SKM-1 (cell line): Measurements from ENCODE around the gene POU2AF2.
"Not testable (repeated sequence)": the region's sequence is repeated elsewhere in the genome, so short reads cannot be mapped to it uniquely, and the experiment has no call there.

Experiments used
- DNase-seq: peaks from one replicate; lab custom pipeline; 2025; ENCODE audit not compliant: unreplicated experiment; lab: John Stamatoyannopoulos, UW

POU2AF2 gene, protein sequence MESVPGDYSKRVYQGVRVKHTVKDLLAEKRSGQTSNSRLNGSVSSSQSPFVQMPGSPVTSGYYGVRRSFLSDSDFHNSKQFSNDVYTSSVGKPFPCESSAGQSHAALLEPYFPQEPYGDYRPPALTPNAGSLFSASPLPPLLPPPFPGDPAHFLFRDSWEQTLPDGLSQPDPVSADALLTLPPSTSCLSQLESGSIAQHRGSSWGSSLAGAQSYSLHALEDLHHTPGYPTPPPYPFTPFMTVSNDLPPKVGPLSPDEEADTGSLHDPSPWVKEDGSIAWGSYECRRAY

DNA sequence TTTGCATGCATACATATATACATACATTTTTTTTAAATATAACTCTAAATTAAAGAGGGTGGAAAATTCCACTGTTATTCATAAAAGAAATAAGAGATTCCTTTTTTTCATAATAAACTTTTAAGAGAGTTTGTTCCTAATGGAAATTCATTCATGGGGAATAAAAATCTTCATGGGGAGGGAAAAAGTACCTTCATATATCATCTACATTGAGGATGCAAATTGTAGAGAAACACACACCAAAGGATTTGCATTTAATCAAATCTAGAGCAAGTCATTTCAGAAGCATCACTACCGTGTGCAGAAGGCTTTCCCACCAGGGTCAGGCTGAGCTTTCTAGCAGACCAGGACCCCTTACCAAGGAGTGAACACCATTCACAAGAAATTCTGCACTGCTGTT, at the start of gene POU2AF2:
Gene POU2AF2, plus strand, starts transcription at position 301 of the 400 bp plus-strand sequence. CDS start 129 bp downstream, outside the sequence.
- DNase-seq: no peak

DNA sequence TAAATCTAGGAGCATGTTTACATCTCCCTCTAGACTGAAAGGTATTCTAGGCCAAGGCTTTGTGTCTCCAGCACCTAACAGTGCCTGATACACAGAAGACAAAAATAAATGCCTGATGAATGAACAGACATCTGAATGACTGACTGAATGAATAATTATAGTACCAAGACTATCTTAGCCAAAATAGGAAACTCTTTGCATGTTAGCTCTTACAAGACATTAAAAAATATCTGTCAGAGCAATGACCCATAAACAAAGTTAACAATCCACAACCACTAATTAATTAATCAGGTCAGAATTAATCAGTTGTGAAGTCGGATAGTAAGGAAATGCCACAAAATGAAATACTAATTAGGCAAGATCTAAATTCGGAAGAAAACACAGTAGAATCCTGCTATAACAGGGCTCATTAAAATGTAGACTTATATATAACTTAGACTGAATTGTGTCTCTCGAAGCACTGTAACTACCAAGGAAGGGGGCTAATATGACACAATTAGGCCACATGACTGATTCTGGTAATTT, 45.5 kb upstream of the POU2AF2 start:
- DNase-seq: no peak

DNA sequence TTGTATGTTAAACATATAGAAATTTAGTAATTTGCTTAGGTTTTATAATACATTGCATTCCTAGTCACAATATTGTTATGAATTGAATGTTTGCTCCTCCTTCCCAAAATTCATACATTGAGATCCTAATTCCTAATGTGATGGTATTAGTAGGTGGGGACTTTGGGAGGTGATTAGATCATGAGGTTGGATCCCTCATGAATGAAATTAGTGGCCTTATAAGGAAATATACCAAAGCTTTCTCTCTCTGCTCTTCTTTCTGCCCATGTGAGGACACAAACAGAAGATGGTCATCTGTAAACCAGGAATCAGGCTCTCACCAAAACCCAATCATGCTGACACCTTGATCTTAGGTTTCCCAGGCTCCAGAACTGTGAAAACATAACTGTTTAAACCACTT, 41.3 kb upstream of the POU2AF2 start:
- no peak for DNase-seq

DNA sequence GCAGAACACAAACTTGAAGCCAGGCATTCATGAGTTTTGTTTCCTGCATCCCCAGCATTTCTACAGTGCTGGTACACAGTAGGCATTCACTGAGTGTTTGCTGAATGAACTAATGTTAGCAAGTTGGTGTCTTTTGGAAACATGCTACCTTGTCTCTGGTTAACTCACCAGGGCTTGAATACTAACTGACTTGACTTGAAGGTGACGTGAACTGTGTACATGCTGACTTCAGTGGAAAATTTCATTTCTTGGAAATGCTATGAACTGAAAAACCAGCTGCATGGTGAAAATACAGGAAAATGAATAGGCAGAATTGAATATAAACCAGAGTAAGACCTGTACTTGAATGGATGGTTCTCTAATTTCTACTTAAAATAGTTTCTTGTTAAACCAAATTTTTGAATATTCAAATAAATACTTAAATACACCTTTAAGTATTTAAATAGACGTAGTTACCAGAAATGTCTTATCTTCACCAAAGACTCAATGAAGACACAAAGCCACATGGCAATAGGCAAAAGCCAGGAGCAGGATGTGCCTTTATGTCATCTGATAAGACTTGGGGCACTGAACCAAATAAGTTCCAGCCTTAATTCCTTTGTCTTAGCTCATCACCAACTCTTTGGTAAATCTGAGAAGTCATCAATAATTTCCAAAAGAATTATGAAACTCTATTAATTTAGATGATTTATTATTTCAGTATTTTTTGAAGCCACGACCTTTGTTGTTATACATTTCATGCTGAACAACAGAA, 39.7 kb upstream of the POU2AF2 start:
- DNase-seq: no peak

DNA sequence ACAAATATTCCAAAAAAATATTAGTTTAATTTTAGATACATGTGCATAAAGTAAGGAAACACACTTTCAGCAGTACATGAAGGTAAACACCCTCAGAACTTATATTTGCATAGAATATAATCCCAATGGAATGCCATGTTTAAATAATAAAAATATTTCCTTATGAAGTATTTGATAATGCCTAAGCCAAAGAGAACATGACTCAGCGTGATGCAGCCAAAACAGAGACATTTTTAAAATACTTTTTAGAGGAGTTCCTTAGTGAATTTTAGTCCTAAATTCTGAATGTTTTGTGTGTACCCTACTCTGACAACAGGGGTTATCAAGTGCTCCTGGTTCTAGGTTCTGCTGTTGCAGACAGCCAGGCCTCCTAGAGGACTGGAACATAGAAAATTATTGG, 39.1 kb upstream of the POU2AF2 start:
- DNase-seq: no peak

DNA sequence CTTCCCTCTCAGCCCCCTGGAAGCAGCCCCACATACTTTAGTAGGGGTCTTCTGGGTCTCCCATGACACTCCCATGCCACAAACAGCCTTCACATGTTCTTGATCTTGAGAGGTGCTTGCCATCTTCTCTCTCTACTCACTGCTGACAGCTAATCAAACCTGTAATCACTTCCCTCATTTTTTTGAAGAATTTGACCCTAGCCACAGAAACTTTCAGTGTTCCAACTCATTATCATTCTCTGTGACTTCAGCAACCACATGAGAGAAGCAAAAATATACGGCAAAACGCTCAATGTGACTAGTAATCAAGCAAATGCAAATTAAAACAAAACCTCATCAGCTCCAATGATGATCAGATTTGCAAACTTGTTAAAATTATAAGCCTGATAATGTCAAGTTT, 38.3 kb upstream of the POU2AF2 start:
- DNase-seq: no peak

DNA sequence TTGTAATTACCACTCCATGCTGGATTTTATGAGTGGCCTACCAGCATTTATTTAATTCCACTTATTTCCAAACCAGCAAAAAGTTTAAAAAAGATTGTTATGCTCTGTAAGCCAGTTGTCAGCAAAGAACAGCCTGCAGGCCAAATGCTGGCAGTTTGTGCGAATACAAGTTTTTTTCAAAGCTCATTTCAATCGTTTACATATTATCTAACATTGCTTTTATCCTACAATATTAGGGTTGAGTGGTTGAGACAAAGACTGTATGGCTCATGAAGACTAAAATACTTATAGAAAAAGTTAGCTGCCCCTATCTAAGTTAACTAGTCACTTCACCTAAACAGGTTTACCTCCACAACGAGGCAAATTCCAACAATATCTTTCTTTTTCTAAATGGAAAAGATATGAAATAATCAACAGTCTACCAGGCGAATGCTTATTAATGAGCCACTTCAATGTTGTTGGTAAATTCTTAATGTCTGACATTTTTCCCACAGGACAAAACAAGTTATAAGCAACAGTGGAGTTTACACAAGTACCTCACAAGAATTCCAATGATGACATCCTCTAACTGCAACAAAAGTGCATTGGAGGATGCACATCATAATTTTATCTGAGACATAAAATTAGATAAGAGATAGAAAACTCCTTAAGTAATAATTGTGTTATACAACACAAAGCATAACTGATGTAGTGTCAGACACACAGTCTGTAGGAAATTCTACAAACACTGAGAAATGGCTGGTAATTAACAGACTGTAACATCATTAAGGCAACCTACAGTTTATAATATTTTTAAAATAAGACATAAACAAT, 35.8 kb upstream of the POU2AF2 start:
- DNase-seq: no peak

DNA sequence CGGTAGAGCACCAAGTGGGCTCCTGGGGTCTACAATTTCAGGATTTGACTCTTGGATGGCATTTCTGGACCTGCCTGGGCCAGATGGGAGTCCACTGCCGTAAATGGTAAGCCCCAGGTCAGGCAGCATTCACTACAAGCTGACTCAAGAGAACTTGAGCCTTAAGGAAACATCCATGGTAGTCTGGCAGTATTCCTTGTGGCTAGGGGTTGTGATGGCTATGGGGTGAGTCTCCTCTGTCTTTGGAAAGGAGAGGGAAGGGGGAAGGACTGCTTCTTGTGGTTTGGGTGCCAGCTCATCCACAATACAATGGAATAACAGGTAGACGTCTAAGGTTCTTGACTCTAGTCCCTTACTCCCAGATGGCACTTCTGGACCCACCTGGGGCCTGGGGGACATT, 32.3 kb upstream of the POU2AF2 start:
- DNase-seq: no peak

DNA sequence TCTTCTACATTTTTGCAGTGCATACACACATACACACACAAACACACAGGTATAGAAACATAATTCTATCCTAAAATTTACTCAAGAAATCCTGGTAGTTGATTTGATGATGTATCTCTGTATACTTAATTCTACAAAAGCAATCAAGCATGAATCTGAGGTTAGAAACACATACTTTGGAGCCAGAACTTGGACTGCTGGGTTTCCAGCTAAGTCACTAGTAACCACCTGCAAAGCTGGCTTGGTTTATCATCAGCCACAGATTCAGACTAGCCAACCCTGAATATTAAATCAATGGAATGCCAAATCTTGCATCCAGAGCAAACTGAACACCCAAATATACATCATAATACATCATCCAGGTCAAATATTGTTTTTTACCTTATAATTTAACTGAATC, 24.8 kb upstream of the POU2AF2 start:
- DNase-seq: no peak

DNA sequence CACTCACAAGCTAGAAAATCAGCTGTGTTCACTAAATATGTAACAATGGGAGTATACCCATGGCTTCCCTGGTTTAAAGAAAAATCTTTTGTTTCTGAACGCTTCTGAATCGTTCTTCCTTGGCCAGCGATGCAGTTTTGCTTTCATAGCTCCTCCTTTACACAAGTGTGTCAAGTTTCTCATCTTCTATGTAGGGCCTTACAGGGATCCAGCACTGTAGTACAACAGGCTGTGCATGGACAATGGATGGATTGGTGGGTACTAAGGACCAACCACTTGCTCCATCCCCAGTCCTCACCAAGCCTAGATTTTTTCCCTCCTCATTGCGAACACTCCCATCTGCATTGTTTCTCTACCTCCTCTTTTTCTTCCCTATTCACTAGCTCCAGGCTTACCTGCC, 24.3 kb upstream of the POU2AF2 start:
- no peak for DNase-seq

DNA sequence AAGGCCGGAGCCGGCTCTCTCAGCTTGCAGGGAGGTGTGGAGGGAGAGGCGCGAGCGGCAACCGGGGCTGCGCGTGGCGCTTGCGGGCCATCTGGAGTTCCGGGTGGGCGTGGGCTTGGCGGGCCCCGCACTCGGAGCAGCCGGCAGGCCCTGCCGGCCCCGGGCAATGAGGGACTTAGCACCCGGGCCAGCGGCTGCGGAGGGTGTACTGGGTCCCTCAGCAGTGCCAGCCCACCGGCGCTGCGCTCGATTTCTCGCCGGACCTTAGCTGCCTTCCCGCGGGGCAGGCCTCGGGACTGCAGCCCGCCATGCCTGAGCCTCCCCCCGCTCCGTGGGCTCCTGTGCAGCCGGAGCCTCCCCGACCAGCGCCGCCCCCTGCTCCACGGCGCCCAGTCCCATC, 23.6 kb upstream of the POU2AF2 start:
- DNase-seq: not testable (repeated sequence)

DNA sequence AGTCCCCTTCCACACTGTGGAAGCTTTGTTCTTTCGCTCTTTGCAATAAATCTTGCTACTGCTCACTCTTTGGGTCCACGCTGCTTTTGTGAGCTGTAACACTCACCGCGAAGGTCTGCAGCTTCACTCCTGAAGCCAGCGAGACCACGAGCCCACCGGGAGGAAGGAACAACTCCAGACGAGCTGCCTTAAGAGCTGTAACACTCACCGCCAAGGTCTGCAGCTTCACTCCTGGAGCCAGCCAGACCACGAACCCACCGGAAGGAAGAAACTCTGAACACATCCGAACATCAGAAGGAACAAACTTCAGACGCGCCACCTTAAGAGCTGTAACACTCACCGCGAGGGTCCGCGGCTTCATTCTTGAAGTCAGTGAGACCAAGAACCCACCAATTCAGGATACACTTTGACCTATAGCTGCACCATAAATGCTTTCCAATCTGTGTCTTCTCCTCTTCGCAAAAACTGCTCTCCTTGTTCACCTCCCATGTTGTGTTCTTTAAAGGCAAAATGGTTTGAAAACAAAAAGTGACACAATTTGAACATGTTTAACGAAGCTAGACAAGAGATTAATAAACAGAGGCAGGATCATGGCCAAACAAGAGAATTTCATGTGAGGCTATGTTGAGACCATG, 22.6 kb upstream of the POU2AF2 start:
- not testable (repeated sequence) for DNase-seq

DNA sequence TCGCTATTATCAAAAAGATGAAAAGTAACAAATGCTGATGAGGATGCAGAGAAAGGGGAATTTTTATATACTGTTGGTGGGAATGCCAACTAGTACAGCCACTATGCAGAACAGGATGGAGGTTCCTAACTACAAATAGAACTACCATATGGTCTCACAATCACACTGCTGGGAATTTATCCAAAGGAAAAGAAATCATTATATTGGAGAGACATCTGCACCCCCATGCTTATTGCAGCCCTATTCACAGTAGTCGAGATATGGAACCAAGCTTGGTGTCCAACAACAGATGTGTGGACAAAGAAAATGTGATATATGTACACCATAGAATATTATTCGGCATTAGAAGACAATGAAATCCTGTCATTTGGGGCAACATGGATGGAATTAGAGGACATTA, 19.6 kb upstream of the POU2AF2 start:
- DNase-seq: no peak

DNA sequence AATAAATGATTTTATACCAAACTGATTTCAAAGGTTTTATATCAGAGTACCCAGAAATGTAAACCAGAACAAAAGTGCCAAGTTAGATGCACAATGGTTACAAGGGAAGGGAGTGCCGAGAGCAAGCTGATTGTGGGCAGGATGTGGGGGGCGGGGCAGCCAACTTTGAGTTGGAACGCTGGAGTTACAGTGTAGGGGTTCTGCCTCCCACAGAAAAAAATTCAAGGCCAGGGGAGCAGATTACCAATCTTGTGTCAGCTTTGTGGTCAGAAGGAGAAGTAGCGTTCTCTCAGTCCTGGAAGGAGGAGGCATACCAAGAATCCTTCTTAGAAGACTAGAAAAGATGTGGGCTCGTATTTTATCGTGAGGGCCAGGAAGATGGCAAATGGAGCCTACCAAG, 15.9 kb upstream of the POU2AF2 start:
- no peak for DNase-seq

DNA sequence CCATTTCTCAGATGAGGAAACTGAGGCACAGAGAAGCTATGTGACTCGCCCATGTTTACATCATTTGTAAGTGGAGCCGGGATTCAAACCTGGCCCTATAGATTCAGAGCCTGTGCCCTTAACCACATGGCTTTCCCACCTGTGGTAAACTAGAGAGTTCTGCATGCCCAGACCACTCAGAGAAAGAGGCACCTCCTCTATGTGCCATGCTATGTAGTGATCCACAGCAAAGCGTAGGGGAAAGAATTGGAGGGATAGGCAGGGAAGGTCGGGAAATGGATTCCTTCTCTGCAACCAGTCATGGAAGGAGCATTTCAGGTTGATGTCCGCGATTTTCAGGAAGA, 15.4 kb upstream of the POU2AF2 start:
- DNase-seq: no peak

DNA sequence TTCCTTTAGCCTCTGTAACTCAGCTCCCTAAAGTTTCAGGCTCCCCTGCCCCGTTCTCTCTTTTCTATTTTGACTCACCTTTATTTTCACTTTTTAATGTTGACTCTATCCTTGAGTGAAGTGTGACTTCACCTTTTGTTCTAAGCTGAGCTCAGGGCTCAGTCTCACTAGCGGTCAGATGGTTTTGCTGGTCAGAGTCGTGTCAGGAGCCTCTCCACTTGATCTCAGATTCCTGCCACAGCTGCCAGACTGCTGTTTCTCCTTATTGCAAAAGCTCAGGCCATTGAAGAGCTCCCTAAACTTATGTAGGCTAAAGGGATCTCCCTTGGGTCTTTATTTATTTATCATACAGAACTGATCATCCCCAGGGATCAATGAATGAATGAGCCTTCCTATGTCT, 13.7 kb upstream of the POU2AF2 start:
- no peak for DNase-seq

DNA sequence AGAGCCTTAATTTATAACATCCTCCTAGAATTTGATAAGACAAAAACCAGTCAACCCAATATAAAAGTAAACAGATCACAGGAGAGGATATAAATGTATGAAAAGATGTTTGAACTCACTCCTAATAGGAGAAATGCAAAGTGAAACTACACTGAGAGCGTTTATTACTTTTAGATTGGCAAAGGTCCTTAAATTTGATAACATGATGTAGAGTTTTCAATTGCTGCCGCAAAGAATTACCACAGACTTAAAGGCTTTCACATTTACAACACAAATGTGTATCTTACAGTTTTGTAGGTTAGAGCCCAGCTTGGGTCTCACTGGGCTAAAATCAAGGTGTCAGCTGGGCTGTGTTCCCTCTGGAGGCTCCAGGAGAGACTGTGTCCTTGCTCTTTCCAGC, 9.1 kb upstream of the POU2AF2 start:
- no peak for DNase-seq

DNA sequence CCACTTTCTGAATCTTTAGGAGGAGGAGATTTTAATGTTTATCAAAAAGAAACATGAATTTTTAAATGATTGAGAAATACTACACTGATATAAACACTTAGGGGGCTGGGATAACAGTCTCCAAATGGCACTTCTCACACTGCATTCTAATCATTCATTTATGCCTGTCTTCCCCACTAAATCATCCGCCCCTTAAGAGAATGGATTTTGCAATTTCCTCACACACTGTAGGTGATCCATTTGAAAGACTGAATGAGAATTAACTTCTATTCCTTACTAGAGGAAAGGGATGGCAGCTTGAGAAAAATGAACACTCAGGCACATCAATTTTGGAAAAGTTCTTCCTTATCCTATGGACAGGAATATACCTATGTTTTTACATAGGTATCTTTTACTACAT, 7.6 kb upstream of the POU2AF2 start:
- no peak for DNase-seq

DNA sequence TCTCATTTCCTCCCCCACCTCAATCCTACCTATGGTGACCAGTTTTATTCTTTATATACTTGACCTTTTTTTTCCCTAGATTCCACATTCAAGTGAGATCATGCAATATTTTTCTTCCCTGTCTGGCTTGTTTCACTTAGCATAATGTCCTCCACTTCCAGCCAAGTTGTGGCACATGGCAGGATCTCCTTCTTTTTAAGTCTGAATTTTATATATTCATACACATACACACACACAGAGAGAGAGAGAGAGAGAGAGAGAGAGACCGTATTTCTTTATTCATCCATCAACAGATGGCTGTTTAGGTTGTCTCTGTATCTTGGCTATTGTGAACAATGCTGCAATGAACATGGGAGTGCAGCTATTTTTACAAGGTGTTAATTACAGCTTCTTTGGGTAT, 1.4 kb downstream of the POU2AF2 start:
- no peak for DNase-seq

DNA sequence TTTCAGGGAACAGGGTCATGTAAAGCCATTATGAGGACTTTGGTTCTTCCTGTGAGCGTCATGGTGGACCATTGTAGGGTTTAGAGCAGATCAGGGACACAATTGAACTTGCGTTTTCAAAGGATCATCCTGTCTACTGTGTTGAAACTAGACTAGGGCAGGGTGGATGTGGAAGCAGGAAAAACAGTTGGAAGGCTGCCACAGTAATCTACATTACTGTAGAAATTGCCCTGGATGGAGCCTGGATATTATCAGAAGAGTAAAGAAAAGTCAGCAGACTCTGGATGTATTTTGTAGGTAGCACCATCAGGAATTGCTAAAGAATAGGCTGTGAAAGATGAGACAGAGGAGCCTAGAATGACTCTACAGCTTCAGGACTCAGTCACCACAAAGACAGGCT, 5.4 kb downstream of the POU2AF2 start:
- no peak for DNase-seq

DNA sequence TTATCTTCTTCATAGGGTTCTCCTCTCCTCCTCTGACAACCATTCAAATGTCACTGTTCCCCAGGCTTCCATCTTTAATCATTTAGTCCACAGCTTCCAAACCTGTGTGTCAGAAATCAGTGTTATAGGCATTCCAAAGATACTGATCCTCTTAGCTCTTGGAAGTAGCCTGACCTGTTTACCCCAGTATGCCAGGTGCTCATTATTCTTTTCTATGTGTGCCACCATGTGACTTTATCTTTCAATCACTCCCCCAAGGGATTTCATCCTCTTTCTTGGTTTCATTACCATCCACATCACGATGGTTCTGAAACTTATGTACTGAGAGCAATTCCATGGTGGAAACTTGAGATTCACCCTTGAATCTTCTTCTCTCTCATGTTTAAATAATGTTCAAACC, 7.6 kb downstream of the POU2AF2 start:
- DNase-seq: no peak
